GM23248 (cell line): ENCODE data around the gene FAM89B. TPM values are rescaled to one million over a fixed set of nuclear protein-coding genes. Genes with fewer than 3 reads are reported as not detected.

Experiments used
- DNase-seq: peaks from one replicate; pipeline ENCODE4 v3.0.0-alpha.2; 2015
- H2AFZ ChIP-seq: fragments of 200-600 bp; sonication (generic); 2 replicates; pipeline ENCODE4 v1.6.1; 2016; ENCODE audit warnings: antibody characterized with exemption
- H3F3A ChIP-seq: fragments of 200-600 bp; sonication (generic); 2 replicates; pipeline ENCODE4 v1.6.1; 2016; ENCODE audit warnings: mild to moderate bottlenecking, antibody characterized with exemption, mixed run types; ENCODE audit not compliant: insufficient read depth
- H3K27ac ChIP-seq: fragments of 200-600 bp; sonication (generic); 2 replicates; pipeline ENCODE4 v1.5.1; 2016; ENCODE audit warnings: mild to moderate bottlenecking
- H3K27me3 ChIP-seq: fragments of 200-600 bp; sonication (generic); replicated peaks from 2 replicates; pipeline ENCODE4 v1.6.1; 2016; ENCODE audit warnings: mild to moderate bottlenecking; ENCODE audit not compliant: insufficient read depth
- H3K36me3 ChIP-seq: fragments of 200-600 bp; sonication (generic); 2 replicates; pipeline ENCODE4 v1.6.1; 2016; ENCODE audit warnings: low read depth, mild to moderate bottlenecking
- H3K4me1 ChIP-seq: fragments of 200-600 bp; sonication (generic); 2 replicates; pipeline ENCODE4 v1.6.1; 2016; ENCODE audit warnings: mild to moderate bottlenecking; ENCODE audit not compliant: insufficient read depth
- H3K4me2 ChIP-seq: fragments of 200-600 bp; sonication (generic); one replicate; pipeline ENCODE4 v1.6.1; 2016; ENCODE audit warnings: mild to moderate bottlenecking; ENCODE audit not compliant: unreplicated experiment
- H3K4me3 ChIP-seq: fragments of 200-600 bp; sonication (generic); 2 replicates; pipeline ENCODE4 v1.5.1; 2016; ENCODE audit warnings: mild to moderate bottlenecking
- H3K79me2 ChIP-seq: fragments of 200-600 bp; sonication (generic); 2 replicates; pipeline ENCODE4 v1.6.1; 2016; ENCODE audit warnings: mild to moderate bottlenecking; ENCODE audit not compliant: insufficient read depth
- H3K9ac ChIP-seq: fragments of 200-600 bp; sonication (generic); 2 replicates; pipeline ENCODE4 v1.6.1; 2016; ENCODE audit warnings: mild to moderate bottlenecking
- H3K9me2 ChIP-seq: fragments of 200-600 bp; sonication (generic); 2 replicates; pipeline ENCODE4 v1.6.1; 2016; ENCODE audit warnings: mixed run types, mild to moderate bottlenecking, moderate library complexity; ENCODE audit not compliant: insufficient read depth
- H3K9me3 ChIP-seq: fragments of 200-600 bp; sonication (generic); one replicate; pipeline ENCODE4 v1.6.1; 2017; ENCODE audit warnings: low read depth
- H4K20me1 ChIP-seq: fragments of 200-600 bp; sonication (generic); 2 replicates; pipeline ENCODE4 v1.6.0; 2016; ENCODE audit not compliant: insufficient read depth
- EZH2 ChIP-seq: fragments of 200-600 bp; sonication (generic); IDR thresholded peaks from 2 replicates; pipeline ENCODE4 v1.6.1; 2018; ENCODE audit warnings: antibody characterized with exemption, mild to moderate bottlenecking; ENCODE audit not compliant: insufficient read depth, poor library complexity, severe bottlenecking
- EZH2phosphoT487 ChIP-seq: fragments of 200-600 bp; sonication (generic); IDR thresholded peaks from 2 replicates; pipeline ENCODE4 v1.6.1; 2018; ENCODE audit warnings: antibody characterized with exemption, moderate library complexity, mild to moderate bottlenecking, low read depth; ENCODE audit not compliant: insufficient read depth
- WGBS, 2 experiments: methylation state at CpG; one replicate each; pipeline ENCODE4 v1.1.6; 2015 to 2017; ENCODE audit warnings: low lambda C conversion rate in 2 of 2, low coverage in 1 of 2; ENCODE audit errors: missing lambda C conversion rate in 2 of 2; 5-methylcytosine and 5-hydroxymethylcytosine counted together
- in situ Hi-C: fragments of 300-500 bp; cut with MboI; formaldehyde crosslinking; loops from 2 replicates; pipeline ENCODE4 v1.15.0; 2020
- polyA plus RNA-seq: library from polyadenylated mRNA; unstranded; fragments of >200 nt; fragmentation: Nextera tagmentation; extraction: Ambion mirVana; gene quantifications from 2 replicates; pipeline ENCODE4 v1.2.1, GENCODE V29; 2016
- total RNA-seq: library from RNA; depleted of rRNA; stranded (reverse); fragments of >200 nt; shearing (Covaris generic); gene quantifications from 2 replicates; pipeline ENCODE4 v1.2.3, GENCODE V29; 2014

FAM89B gene
- total and polyA plus RNA-seq, 2 experiments from 2014 or later = 67.0 to 73.1 TPM

- Histone ChIP-seq H3K9ac (peak overlapping the region; percentile 87), H3K27me3 (no peaks in the 10 kb centered on the region), H3K9me3 (no peaks in the 10 kb centered on the region), H3K4me3 (peak overlapping the region; percentile 84), H3K79me2 (peaks cover 34% of the 10 kb centered on the region), H3K9me2 (no peaks in the 10 kb centered on the region), H3K4me2 (peak overlapping the region; percentile 83), H3K36me3 (peaks cover 5% of the 10 kb centered on the region; the same call in 1 of the 2 replicates), H3K27ac (peak overlapping the region; percentile 89), H3F3A (peaks cover 33% of the 10 kb centered on the region), H2AFZ (no peak overlapping the region), H4K20me1 (no peaks in the 10 kb centered on the region), H3K4me1 (peaks cover 42% of the 10 kb centered on the region)
- peak; percentile 95 for DNase-seq
- no peak for TF ChIP-seq EZH2phosphoT487
- TF ChIP-seq EZH2 = no peak
- WGBS, 2 experiments = 3 to 12% methylated on average over 6 of the region's 6 CpGs
- in situ Hi-C loops = no loop called here
Measured at GRCh38 chr11:65555693-65556231, 16.6 kb upstream of the FAM89B start.

- Histone ChIP-seq H3K9me3 (no peaks in the 10 kb centered on the region), H3K4me3 (peak overlapping the region; percentile 84), H3K4me2 (peak overlapping the region; percentile 83), H3K27me3 (no peaks in the 10 kb centered on the region), H3K9me2 (no peaks in the 10 kb centered on the region), H3K9ac (peak overlapping the region; percentile 87), H3K27ac (peak overlapping the region; percentile 89), H2AFZ (0 out of 2 replicates have a peak overlapping the region, but pooled peaks have one; percentile 27), H3F3A (peaks cover 39% of the 10 kb centered on the region), H3K79me2 (peaks cover 34% of the 10 kb centered on the region), H3K4me1 (peaks cover 47% of the 10 kb centered on the region), H4K20me1 (no peaks in the 10 kb centered on the region), H3K36me3 (peaks cover 3% of the 10 kb centered on the region; the same call in 1 of the 2 replicates)
- no peak for TF ChIP-seq EZH2phosphoT487
- no peak for TF ChIP-seq EZH2
- 85 to 89% methylated on average over 12 of the region's 12 CpGs for WGBS, 2 experiments
- peak; percentile 52 for DNase-seq
- in situ Hi-C loops = no loop called here
Measured at GRCh38 chr11:65556470-65557279, 15.7 kb upstream of the FAM89B start.

DNA sequence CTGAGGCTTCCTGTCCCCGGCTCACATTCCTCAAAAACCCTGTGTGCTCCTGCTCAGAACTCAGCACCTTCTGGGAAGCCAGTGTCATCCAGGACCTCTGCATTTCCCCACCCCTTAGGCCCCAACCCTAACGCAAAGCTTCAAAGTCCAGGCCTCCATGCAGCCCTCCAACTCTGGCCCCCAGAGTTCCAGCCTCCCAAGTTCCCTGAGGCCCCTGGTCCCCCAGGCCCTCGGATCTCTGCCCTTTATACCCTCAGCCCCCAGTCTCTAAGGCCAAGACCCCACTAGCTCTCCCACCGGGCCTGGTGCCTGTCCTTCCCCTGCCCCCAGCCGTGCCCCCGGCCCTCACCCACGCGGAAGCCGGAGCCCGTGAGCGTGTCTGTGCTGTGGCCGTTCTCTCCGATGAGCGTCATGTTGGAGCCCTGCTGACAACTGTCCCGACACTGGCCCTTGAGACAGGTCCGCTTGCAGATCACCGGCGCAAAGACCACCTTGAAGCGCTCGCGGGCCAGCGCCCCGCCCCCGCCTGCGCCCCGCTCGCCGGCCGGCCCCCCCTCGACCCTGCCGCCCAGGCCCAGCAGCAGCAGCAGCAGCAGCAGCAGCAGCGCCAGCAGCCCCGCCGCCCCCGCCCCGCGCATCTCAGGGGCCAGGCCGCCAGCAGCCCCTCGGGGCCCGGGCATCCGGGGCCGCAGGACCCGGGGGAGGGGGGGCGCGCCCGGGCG lies 14.9 kb upstream of the FAM89B start:
- WGBS, 2 experiments = 2 to 9% methylated on average over 12 to 40 of the region's 47 CpGs
- H3K27me3 ChIP-seq = no peaks in the 10 kb centered on the region

More for the DNA sequence above, 14.9 kb upstream of the FAM89B start:
- peaks cover 34% of the 10 kb centered on the region for H3K79me2 ChIP-seq
- peak overlapping the region; percentile 87 for H3K9ac ChIP-seq
- H3F3A ChIP-seq = peaks cover 45% of the 10 kb centered on the region
- no peaks in the 10 kb centered on the region for H4K20me1 ChIP-seq
- peak overlapping the region; percentile 84 for H3K4me3 ChIP-seq
- peak; percentile 47 for DNase-seq
- no peak for TF ChIP-seq EZH2
- no peak for TF ChIP-seq EZH2phosphoT487
- H2AFZ ChIP-seq = 0 out of 2 replicates have a peak overlapping the region, but pooled peaks have one; percentile 27
- H3K9me2 ChIP-seq = no peaks in the 10 kb centered on the region
- H3K27ac ChIP-seq = peak overlapping the region; percentile 89
- in situ Hi-C loops = no loop called here
- H3K4me1 ChIP-seq = peaks cover 47% of the 10 kb centered on the region
- no peaks in the 10 kb centered on the region for H3K9me3 ChIP-seq
- peak overlapping the region; percentile 83 for H3K4me2 ChIP-seq
- no peaks in the 10 kb centered on the region for H3K36me3 ChIP-seq
